ENCODE results near the gene SWT1.
"Not testable (repeated sequence)": the region's sequence is repeated elsewhere in the genome, so short reads cannot be mapped to it uniquely, and the experiment has no call there.

Gene SWT1

DNA sequence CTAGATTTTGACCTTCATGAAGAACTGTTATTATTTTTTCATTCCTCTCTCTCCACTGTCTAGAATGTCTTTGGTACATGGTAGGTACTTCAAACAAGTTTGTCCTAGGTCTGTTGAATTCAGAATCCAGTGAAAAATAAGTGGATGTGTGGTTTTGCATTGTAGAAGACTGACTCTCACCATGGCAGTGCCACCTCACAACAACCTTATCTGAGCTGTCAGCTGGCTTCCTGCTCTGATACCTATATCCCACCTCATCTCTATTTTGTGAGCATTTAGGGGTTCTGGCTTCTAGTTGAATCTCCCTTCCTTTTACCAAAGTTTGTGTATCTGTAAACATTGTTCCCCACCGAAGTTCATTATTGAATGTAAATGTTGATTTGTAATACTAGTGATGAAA is 9.1 kb downstream of the SWT1 start:
- no peak for DNase-seq (ENCODE audit: low read depth)

DNA sequence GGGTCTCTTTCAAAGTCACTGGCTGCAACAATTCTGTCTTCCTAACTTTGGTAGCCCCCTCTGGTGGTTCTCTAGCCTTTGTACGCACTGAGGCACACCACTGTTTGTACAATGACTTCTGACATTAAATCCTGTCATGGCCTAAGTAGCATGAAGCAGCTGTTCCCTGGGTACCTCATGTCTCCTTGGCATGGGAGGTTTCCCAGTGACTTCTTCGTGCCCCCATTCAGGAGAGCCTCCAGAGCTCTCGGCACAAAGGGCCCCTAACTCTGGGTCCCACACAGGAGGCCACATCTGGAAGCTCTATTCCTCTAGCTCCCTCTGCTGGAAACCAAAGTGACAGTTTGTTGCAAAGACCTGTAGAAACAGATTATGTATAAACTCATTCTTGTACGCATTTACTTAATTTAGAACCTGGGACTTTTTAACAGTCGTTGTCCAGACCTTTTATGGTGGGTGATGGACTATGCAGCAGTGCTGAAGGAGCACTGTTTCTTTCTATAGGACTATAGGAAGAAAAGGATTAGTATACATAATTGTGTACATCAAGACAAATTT is 13.4 kb downstream of the SWT1 start:
- DNase-seq (ENCODE audit: low read depth), result no peak

DNA sequence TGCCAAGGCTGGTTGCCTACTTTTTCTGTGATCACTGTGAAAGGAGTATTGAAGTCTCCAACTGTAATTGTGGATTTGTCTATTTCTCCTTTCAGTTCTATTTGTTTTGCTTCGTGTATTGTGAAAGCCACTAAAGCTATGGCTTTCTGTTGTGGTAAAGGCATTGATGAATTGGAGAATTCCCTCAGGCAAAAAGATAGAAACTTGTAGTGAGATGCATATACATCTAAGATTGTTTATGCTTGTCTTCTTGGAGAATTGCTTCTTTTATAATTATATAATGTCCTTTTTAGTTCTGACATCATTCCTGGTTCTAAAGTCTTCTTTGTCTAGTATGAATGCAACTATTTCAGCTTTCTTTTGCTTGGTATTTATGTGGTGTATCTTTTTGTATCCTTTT is 36.8 kb downstream of the SWT1 start:
- DNase-seq (ENCODE audit: low read depth), result no peak

DNA sequence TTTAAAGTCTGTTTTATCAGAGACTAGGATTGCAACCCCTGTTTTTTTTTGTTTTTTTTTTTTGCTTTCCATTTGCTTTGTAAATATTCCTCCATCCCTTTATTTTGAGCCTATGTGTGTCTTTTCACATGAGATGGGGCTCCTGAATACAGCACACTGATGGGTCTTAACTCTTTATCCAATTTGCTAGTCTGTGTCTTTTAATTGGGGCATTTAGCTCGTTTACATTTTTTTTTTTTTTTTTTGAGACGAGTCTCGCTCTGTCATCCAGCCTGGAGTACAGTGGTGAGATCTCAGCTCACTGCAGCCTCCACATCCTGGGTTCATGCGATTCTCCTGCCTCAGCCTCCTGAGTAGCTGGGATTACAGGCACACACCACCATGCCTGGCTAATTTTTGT is 41.7 kb downstream of the SWT1 start:
- DNase-seq (ENCODE audit: low read depth), result not testable (repeated sequence)

DNA sequence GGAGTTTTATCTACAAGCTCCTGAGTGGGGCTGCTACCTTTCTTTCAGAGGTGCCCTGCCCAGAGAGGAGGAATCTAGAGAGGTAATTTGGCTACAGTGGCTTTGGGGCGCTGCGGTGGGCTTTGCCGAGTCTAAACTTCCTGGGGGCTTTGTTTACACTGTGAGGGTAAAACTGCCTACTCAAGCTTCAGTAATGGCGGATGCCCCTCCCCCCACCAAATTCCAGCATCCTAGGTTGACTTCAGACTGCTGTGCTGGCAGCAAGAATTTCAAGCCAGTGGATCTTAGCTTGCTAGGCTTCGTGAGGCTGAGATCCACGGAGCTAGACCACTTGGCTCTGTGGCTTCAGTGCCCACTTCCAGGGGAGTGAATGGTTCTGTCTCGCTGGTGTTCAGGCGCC is 43.9 kb downstream of the SWT1 start:
- no peak for DNase-seq (ENCODE audit: low read depth)

DNA sequence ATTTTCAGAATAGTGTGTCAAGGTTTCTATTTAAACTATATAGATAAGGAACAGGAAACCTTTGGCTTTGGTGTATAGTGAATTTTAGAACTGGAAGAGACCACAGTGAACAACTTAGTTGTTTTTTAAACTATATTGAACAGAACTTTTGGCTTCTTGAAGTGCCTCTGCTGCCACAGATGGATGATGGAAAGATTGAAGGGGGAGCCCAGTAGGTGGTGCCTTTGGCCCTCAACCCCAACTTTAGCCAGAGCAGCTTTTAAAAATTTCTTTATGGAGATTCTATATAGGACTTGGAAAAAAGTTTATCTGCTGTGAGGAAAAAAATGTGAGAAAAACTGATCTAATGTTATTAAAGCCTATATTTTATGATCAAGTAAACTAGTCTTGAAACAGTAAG is 50.2 kb downstream of the SWT1 start:
- DNase-seq (ENCODE audit: low read depth), result no peak

DNA sequence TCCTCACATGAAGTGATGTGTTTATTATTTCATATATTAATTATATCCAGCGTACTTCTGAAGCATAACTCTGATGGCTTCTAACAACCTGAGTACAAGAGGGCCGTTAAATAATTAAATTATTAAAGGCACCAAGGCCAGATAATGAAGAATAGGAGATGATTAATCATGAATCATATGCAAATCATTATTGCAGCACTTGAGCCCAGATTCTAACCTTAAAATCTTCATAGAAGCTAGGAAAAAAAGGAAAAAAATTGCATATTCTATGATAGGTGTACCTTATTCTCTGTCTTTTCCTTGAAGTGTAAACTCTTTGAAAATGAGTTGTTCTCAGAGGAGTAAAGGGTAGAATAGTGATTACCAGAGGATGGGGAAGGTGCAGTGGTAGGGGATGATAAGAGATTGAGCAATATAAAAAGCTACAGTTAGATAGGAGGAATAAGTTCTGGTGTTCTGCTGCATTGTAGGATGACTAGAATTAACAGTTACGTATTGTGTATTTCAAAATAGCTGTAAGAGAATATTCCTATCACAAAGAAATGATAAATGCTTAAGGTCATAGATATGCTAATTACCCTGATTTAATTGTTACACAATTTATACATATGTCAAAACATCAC is 51.1 kb downstream of the SWT1 start:
- DNase-seq (ENCODE audit: low read depth), result no peak

DNA sequence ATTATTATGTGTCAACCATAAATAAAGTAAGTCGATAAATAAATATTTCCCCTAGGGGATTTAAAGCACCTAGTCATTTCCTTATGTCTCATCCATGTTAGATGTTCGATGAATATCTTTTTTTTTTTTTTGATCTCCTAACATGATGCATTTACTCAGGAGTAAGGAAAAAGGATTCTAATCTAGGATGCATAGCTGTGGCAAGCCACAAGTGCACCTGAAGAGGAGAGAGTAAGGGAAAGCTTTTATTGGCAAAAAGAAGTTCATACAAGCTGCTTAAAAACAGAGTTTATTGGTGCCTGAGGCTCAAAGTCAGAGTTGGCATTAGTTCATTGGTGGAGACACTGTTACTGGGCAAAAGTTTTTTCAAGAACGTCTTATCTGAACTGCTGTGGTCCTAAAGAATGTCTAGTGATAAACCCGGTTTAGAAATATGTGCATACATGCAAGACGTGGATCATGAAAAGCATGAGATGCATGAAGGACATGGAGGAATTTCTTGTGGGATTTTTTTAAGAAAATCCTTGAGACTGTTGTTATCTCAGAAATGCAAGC is 51.7 kb downstream of the SWT1 start:
- DNase-seq (ENCODE audit: low read depth), result no peak

DNA sequence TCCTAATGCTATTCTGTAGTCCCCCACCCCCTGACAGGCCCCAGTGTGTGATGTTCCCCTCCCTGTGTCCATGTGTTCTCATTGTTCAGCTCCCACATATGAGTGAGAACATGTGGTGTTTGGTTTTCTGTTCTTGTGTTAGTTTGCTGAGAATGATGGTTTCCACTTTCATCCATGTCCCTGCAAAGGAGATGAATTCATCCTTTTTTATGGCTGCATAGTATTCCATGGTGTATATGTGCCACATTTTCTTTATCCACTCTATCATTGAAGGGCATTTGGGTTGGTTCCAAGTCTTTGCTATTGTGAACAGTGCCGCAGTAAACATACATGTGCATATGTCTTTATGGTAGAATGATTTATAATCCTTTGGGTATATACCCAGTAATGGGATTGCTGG is 52.4 kb downstream of the SWT1 start:
- not testable (repeated sequence) for DNase-seq (ENCODE audit: low read depth)

DNA sequence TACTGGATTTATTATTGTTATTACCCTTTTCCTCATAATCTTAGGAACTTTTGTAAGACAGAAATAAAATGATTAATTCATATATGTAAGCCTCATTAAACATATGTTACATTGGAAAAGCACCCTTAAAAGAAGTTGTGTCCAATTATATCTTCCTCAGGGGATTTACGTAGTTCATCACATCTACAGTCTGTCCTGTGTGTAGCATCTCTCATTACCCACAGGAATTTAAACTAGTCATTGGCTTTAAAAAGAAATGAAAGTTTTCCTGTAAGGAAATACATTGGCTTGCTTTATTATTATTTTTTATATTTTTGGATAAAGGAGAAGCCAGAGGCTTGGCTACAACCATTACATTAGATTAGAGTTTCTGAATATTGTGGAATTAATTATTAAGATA is 56.1 kb downstream of the SWT1 start:
- no peak for DNase-seq (ENCODE audit: low read depth)

DNA sequence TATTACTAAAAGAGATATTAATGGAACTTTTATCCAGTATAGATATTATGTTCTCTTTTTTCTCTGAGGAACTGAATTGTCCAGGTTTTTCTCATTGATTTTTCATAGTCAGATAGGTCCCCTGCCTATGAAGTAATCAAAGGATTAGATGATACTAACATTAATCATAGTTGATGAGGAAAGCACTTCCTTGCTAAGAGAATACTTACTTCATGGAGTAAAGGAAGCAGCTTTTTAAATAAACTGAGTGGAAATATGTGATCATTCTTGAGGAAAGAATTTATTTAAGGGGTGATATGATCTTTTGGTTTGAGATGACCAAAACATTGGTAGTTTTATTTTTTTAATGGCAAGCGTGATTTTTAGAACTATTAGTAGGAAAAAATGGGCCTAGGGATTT is 58.9 kb downstream of the SWT1 start:
- DNase-seq (ENCODE audit: low read depth), result no peak

DNA sequence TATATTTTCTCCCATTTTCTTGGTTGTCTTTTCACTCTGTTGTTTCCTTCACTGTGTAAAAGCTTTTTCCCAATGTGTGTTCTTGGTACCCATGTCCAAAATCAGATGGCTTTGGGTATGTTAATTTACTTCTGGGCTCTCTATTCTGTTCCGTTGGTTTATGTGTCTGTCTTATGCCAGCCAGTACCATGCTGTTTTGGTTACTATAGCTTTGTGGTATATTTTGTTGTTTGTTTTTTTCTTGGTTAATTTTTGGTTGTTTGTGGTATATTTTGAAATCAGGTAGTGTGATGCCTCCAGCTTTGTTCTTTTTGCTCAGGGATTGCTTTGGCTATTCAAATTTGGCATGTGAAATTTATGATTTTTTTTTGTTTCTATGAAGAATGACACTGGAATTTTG is 67.2 kb downstream of the SWT1 start:
- DNase-seq (ENCODE audit: low read depth), result no peak

DNA sequence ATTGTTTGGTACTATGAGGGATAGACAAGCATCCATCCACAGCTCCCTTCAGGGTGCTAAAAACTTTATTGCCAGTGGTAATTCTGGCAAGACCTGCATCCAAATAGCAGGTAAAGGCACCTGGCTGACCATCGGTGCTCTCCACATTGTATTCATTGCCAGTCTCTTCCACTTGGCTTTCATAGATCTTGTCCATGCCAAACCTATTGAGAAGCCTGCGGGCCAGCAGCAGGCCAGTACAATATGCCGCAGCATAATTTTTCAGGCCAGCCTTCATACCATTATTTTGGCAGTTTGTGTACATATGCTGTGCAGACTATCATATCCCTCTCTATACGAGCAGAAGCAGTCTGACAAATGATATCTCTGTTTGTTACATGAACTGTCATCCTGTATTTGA is 70.2 kb downstream of the SWT1 start:
- no peak for DNase-seq (ENCODE audit: low read depth)

DNA sequence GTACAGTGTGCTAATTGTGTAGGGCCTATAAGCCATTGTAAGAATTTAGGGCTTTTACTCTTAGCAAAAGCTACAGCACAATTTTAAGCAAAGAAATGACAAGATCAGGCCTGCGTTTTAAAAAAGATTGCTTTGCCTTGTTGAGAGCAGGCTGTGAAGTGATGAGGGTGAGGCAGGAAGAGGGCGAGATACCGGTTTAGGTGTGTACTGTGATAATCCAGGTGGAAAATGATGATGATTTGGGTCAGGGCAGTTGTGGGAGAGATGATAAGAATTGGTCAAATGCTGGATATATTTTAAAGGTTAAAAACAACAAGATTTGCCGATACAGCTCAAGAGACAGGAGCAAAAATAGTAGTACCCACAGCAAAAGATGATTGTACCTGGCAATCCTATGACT is 72.0 kb downstream of the SWT1 start:
- DNase-seq (ENCODE audit: low read depth), result no peak

DNA sequence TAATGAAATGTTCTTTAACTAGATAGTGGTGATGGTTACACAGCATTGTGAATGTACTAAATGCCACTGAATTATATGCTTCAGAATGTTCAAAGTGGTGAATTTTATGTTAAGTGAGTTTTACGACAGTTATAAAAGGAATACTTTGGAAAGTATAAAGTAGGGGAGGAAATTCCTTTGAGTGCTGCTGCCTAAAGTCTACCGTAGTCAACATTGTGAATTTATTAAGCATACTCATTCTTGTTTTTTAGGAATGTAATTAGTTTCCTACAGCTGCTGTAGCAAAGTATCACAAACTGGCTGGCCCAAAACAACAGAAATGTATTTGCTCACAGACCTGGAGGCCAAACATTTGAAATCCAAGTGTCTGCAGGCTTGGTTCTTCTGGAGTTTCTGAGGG is 73.0 kb downstream of the SWT1 start:
- DNase-seq (ENCODE audit: low read depth), result no peak

DNA sequence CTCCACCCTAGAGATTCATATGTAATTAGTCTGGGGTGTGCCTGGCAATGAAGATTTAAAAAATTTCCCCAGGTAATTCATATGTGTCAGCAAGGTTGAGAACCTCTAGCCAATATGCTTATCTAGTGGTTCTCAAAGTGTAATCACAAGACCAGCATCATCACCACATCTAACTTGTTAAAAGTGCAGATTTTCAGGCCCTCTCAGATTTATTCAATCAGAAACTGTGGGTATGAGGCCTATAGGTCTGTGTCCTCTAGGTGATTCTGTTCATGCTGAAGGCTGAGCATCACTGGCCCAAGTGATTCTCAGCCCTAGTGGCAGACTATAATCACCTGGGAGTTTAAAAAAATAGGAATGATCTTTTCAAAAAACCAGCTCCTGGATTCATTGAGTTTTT is 75.9 kb downstream of the SWT1 start:
- no peak for DNase-seq (ENCODE audit: low read depth)

DNA sequence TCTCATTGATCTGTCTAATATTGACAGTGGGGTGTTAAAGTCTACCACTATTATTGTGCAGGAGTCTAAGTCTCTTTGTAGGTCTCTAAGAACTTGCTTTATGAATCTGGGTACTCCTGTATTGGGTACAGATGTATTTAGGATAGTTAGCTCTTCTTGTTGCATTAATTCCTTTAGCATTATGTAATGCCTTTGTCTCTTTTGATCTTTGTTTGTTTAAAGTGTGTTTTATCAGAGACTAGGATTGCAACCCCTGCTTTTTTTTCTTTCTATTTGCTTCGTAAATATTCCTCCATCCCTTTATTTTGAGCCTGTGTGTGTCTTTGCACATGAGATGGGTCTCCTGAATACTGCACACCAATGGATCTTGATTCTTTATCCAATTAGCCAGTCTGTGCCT is 77.2 kb downstream of the SWT1 start:
- DNase-seq (ENCODE audit: low read depth), result not testable (repeated sequence)

DNA sequence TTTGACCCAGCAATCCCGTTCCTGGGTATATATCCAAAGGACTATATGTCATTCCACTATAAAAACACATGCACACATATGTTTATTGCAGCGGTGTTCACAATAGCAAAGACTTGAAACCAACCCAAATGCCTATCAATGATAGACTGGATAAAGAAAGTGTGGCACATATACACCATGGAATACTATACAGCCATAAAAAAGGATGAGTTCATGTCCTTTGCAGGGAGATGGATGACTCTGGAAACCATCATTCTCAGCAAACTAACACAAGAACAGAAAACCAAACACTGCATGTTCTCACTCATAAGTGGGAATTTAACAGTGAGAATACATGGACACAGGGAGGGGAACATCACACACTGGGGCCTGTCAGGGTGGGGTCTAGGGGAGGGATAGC is 80.2 kb downstream of the SWT1 start:
- DNase-seq (ENCODE audit: low read depth), result not testable (repeated sequence)

DNA sequence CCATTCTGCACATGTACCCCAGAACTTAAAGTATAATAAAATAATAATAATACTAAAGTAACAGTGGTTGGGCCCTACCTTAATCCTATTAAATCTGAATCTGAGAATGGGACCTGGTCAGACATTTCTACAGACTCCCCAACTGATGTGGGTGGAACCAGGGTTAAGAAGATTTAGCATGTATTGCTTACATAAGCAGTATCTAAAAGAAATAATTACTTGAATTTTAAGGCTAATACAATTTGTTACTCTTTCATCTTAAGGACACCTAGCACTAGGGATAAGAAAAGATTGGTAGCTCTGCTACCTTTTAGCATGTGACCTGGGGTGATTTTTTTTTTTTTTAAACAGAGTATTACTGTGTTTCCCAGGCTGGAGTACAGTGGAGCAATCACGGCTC is 80.7 kb downstream of the SWT1 start:
- no peak for DNase-seq (ENCODE audit: low read depth)

DNA sequence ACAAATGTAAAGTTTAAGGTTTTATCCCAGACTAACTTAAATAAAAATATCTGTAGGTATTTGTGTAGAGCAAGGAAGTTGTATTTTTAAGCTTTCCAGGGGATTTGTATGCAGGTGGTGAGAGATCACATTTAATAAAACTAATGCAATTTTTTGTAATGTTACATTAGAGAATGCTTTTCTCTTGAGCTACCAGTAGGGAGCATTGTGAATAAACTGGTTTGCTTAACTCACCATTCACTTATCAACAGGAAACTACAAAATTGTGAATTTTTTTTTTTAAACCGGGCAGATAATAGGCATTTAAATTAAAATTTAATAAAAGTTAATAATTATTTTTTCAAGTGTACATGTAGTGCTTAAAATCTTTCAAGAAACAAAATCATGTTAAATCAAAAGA is 81.5 kb downstream of the SWT1 start:
- DNase-seq (ENCODE audit: low read depth), result no peak

DNA sequence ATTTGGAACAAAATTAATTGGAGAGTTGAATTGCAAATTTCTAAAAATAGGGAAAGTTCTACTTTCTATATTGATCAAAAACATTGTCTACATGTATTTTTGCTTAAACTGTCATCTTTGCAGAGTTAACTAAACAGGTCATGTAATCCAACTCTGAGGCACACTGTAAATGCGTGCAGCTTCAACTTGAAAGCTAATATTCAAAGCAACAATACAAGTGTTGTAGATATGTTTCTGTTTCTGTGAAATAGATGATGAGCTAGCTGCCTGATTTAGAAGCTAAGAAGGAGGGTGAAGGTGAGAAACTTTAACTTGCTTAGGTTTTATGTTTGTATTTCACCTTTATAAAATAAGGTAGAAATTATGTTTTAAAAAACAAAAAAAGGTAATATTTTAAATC is 82.9 kb downstream of the SWT1 start:
- DNase-seq (ENCODE audit: low read depth), result no peak

DNA sequence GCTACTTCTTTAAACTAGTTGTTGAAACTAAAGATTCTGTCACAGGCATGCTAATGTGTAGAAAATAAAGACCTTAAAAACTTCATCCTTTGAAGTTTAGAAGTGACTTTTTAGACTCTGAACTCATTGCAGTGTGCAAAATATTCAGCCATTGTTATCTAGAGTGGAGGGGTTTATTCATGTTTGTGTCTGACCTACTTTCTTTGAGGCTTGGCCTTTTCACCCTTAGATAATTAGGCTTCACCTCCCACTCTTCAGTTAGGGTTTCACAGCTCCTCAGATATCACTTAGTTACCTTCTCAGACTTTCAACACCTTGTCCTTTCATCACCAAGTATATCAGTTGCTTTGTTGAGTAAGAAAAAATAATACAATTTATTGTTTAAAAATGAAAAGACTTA is 84.2 kb downstream of the SWT1 start:
- no peak for DNase-seq (ENCODE audit: low read depth)

DNA sequence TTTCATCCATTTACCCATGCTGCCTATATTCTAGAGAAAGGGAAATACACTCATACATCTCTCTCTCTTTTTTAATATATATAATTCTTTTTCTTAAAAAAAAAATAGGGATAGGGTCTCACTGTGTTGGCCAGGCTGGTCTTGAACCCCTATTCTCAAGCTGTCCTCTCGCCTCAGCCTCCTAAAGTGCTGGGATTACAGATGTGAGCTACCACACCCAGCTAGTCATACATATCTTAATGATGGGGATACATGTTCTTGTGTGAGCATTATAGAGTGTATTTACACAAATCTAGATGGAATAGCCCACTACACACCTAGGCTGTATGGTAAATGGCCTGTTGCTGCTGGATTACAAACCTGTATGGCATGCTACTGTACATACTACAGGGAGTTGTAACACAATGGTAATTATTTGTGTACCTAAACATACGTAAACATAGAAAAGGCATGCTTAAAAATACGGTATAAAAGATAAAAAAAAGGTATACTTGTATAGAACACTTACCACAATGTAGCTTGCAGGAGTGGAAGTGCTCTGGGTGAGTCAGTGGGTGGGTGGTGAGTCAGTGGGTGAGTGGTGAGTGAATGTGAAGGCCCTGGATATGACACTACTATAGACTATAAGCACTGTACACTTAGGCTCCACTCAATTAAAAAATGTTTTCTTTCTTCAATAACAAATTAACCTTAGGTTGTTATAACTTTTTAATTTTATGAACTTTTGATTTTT is 87.2 kb downstream of the SWT1 start:
- peak; percentile 52 for DNase-seq (ENCODE audit: low read depth)

DNA sequence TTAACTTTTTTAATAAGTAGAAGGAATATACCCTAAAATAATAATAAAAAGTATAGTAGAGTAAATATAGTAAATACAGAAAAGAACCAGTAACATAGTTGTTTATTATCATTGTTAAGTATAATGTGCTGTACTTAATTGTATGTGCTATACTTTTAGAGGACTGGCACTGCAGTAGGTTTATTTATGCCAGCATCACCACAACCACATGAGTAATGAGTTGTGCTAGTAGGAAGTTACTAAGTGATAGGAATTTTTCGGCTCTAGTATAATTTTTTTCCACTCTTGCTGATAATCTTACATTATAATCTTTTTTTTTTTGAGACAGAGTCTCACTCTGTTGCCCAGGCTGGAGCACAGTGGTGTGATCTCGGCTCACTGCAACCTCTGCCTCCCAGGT is 88.5 kb downstream of the SWT1 start:
- no peak for DNase-seq (ENCODE audit: low read depth)

All from activated T-helper 9 cell treated with anti-CD3 and anti-CD28 coated beads, Interleukin-2, amount 50 U/mL, for 16 hours (primary cell).